HCT116 (cell line): ENCODE measurements around the gene MSL1. TPM values are rescaled to one million over a fixed set of nuclear protein-coding genes. Genes with fewer than 3 reads are reported as not detected.

Experiments
- ATF3 ChIP-seq: IDR thresholded peaks from 2 replicates; pipeline ENCODE4 v1.6.1; 2012
- CBX3 ChIP-seq: IDR thresholded peaks from 2 replicates; pipeline ENCODE4 v1.6.1; 2012; ENCODE audit warnings: low read depth
- EGR1 ChIP-seq: IDR thresholded peaks from 2 replicates; pipeline ENCODE4 v1.6.1; 2012; ENCODE audit warnings: low read depth
- FOSL1 ChIP-seq: IDR thresholded peaks from 2 replicates; pipeline ENCODE4 v1.6.1; 2012; ENCODE audit warnings: low read depth
- JUND ChIP-seq: IDR thresholded peaks from 2 replicates; pipeline ENCODE4 v1.6.1; 2012
- POLR2A ChIP-seq: IDR thresholded peaks from 2 replicates; pipeline ENCODE4 v1.7.0; 2011; ENCODE audit warnings: borderline replicate concordance; ENCODE audit not compliant: insufficient read depth, insufficient read length; ENCODE audit errors: extremely low read depth
- POLR2AphosphoS5 ChIP-seq: IDR thresholded peaks from 2 replicates; pipeline ENCODE4 v1.6.1; 2011; ENCODE audit warnings: mild to moderate bottlenecking, low read depth, low read length, moderate library complexity
- REST ChIP-seq: IDR thresholded peaks from 2 replicates; pipeline ENCODE4 v1.6.1; 2012; ENCODE audit warnings: low read depth
- YY1 ChIP-seq: IDR thresholded peaks from 2 replicates; pipeline ENCODE4 v1.6.1; 2011; ENCODE audit warnings: low read length, low read depth, moderate library complexity, mild to moderate bottlenecking; ENCODE audit not compliant: insufficient replicate concordance; ENCODE audit errors: extremely low read depth
- total RNA-seq: library from RNA; stranded (reverse); gene quantifications from one replicate; pipeline ENCODE4 v1.2.1, GENCODE V29; 2021; ENCODE audit not compliant: unreplicated experiment

MSL1 gene
- total RNA-seq, 1 experiment from 2014 or later: 67.2 TPM

GRCh38 chr17:40089077-40089895 lies 32.5 kb upstream of the MSL1 start (continued):
- TF ChIP-seq YY1 (no peak), POLR2AphosphoS5 (no peak), EGR1 (no peak), FOSL1 (no peak), POLR2A (no peak), ATF3 (no peak), CBX3 (no peak), JUND (no peak), REST (no peak)
- TF ChIP-seq, all 23 proteins: peak for 0
